DND-41 (cell line): ENCODE measurements around the gene GMPR.

ENCODE experiments used
- CTCF ChIP-seq: IDR thresholded peaks from 2 replicates; pipeline ENCODE4 v1.5.1; 2012; ENCODE audit warnings: borderline replicate concordance, low read length, moderate library complexity, mild to moderate bottlenecking; ENCODE audit not compliant: poor library complexity, severe bottlenecking; ENCODE audit errors: extremely low read depth
- EZH2 ChIP-seq: IDR thresholded peaks from 3 replicates; pipeline ENCODE4 v1.6.1; 2012; ENCODE audit warnings: borderline replicate concordance, low read depth, mild to moderate bottlenecking, moderate library complexity, low read length, inconsistent platforms; ENCODE audit not compliant: severe bottlenecking

GRCh38 chr6:16256781-16257180, 18.4 kb downstream of the GMPR start:
- TF ChIP-seq CTCF (no peak), EZH2 (no peak)
